Measurements from ENCODE around the gene FLII. TPM values are rescaled to one million over a fixed set of nuclear protein-coding genes. Genes with fewer than 3 reads are reported as not detected.
A peak's percentile ranks its signal among the peaks of the same experiment; 100 is the strongest.

Gene FLII
- total and polyA plus RNA-seq, 2 of the 13 experiments (the other 11 are each of a cell fraction or from before 2014, with no cell fraction given): 130 to 303 TPM

- peak; percentile 61; the same call in 1 of the 2 replicates for TF ChIP-seq POGK (CRISPR knock-in tag; conservative IDR thresholded peaks at IDR 0.05)
- no peak for TF ChIP-seq ZNF18 (CRISPR knock-in tag; IDR thresholded peaks at IDR 0.05; ENCODE audit: insufficient replicate concordance)
- no peak for TF ChIP-seq SMARCC2 (IDR thresholded peaks at IDR 0.05)
- no peak for TF ChIP-seq CREBL2 (CRISPR knock-in tag; IDR thresholded peaks at IDR 0.05; ENCODE audit: borderline replicate concordance)
- peak; percentile 25; the same call in 1 of the 2 replicates for TF ChIP-seq BRCA1 (CRISPR knock-in tag; IDR thresholded peaks at IDR 0.05)
- TF ChIP-seq PCBP2 (optimal IDR thresholded peaks at IDR 0.05; ENCODE audit: low read depth, low read length, poor library complexity, severe bottlenecking): no peak
- TF ChIP-seq GABPB1 (CRISPR knock-in tag; IDR thresholded peaks at IDR 0.05): peak; percentile 62
- TF ChIP-seq THAP8 (CRISPR knock-in tag; IDR thresholded peaks at IDR 0.05; ENCODE audit: borderline replicate concordance): no peak
- no peak for TF ChIP-seq JUND (CRISPR knock-in tag; IDR thresholded peaks at IDR 0.05)
- no peak for TF ChIP-seq HMGXB3 (CRISPR knock-in tag; IDR thresholded peaks at IDR 0.05; ENCODE audit: borderline replicate concordance)
- TF ChIP-seq NFAT5 (CRISPR knock-in tag; IDR thresholded peaks at IDR 0.05): no peak
Measured at GRCh38 chr17:18224387-18225120, 34.0 kb downstream of the FLII start (continued).

Measured in HepG2 (cell line).